HUDEP-2 (cell line): ENCODE data around the gene KRTAP10-6.
"Not testable (repeated sequence)": the region's sequence is repeated elsewhere in the genome, so short reads cannot be mapped to it uniquely, and the experiment has no call there.

Source experiments
- DNase-seq, 76 experiments: peaks; one replicate each; lab custom pipeline; 2025; ENCODE audit not compliant: unreplicated experiment in 76 of 76; lab: John Stamatoyannopoulos, UW

The KRTAP10-6 gene

DNA sequence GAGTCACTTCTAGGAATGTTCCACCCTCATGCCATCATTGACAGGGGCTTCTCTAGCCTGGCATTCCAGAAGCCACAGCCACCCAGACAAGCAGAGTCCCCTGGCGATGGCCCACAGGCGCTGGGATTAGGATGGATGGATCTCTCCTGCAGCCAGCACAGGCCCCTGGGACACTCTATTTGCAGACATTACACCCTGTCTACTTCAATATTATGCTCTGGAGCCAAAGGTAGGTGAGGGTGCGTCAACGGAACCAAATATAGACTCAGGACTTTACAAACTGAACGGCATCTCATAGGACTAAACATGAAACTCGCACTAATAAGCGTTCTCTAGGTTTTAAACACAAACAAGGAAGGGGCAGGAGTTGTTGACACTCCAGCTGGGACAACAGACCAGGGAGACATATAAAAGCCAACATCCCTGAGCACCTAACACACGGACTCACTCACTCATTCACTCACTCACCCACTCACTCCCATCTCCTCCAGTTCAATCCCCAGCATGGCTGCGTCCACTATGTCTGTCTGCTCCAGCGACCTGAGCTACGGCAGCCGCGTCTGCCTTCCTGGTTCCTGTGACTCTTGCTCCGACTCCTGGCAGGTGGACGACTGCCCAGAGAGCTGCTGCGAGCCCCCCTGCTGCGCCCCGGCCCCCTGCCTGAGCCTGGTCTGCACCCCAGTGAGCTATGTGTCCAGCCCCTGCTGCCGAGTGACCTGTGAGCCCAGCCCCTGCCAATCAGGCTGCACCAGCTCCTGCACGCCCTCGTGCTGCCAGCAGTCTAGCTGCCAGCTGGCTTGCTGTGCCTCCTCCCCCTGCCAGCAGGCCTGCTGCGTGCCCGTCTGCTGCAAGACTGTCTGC, 8.0 kb upstream of the KRTAP10-6 start, which contains the start of gene KRTAP10-7:
Gene KRTAP10-7 (plus strand): TSS at position 480 of the 861 bp plus-strand sequence. CDS start 25 bp downstream, at position 505.
- not testable (repeated sequence) for DNase-seq

DNA sequence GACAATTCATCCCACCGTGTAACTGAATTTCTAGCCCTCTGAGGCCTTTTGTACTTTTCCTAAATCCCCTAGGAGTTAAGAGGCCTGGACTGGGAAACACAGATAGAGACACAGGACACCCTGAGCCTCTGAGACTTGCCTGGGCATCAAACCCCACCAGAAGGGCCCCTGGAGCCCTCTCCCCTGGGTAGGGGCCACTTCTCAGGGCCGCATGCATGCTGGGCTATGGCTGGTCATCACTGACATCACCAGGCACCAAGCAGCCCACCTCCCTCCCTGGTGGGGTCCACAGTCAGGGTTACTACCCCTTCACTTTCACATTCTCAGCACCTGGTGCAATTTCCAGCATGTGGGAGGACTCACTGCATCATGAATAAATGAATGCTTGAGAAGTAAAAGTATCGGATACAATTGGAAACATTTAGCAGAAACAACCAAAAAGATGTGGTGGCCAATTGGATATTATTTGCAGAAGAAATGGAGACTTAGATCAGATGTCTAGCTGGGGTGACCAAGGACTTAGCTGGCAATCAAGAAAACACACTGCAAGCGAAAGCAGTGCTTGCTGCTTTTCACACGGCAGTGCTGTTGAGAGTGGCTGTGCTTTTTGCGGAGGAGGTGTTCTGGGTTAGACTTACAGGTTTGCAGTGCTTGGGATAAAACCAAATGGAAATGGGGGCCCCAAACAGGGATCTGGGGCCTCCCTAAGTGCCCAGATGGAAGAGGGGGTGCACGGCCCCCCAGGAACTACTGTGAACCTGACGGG, 7.1 kb upstream of the KRTAP10-6 start:
- DNase-seq: no peak

DNA sequence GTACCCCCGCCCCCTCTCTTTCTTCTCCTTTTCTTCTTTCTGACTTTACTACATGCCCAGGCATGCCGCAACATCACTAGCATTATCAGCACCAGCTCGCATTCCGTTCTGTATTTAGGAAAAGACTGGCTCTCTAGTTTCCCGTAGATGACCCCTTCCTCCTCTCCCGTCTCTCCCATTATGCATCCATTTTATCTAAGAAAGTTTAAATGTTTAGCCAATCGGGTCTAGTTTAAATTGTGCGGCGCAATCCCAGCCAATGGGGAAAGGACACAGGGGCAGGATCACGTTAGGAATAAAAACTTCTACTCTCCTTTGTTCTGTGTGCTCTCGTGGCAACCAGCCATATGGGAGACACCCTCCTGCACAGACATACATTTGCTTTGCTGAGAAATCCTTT, 5.8 kb upstream of the KRTAP10-6 start:
- no peak for DNase-seq

DNA sequence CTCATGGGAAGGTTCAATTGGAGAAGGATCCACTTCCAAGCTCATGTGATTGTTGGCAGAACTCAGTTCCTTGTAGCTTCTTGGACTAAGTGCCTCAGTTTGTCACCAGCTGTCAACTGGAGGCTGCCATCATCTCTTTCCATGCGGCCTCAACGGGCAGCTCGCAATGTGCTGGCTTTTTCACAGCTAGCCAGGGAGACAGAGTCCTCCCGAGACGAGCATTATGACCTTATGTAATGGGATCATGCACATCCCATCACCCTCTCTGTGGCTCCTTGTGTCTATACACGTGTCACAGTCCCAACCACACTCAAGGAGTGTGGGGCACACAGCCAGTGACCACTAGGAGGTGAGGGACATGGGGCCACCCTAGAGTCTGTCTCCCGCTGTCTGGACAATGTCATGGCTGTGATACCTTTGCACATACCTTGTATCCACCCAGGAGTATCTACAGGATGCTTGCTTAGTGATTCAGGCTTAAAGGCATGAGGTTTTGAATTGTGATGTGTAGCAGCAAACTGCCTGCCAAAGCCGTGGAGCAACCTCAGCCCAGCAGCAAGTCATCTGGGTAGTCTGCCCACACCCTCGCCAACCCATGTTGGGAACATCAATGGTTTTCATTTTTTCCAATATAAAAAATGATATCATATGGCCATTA, 3.9 kb upstream of the KRTAP10-6 start:
- no peak for DNase-seq

DNA sequence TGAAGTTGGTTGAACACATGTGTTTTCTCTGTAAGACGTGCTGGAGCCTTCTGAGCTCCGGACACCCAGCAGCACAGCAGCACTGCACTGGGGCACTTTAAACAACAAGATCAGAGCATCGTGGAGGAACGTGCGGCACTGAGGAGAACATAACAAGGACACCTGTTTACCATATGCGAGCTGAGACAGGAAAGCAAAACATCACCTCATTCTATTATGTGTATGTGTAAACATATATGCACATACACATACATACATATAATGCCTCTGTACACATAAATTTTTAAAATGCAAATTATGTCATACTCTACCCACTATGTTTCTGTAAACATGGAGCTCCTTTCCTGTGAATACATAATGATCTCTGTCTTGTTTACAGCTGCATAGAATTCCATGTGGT, 3.2 kb upstream of the KRTAP10-6 start:
- no peak for DNase-seq

DNA sequence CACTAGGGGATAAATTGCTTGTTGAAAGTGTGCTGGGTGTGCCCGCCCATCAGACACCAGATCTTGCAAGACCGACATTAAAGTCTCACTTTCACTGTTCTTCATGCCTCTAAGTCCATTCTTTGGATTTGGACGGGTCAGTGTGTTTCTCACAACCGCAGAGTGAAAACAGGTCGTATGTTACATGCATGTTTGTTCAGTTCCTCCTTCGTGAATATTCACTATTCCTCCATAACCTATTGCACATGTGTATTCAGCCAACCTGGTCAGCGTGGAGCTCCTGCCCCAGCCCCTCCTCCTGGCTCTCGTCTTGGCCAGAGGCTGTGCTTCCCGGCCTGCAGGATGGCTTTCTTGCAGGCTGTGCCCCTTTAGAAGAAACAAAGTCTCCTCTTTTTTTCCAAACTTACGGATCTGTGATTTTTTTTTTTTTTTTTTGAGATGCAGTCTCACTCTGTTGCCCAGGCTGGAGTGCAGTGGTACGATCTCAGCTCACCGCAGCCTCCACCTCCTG, 2.2 kb upstream of the KRTAP10-6 start:
- DNase-seq: peak in 49 of 76 experiments; percentile 19 to 88 (median 58)

DNA sequence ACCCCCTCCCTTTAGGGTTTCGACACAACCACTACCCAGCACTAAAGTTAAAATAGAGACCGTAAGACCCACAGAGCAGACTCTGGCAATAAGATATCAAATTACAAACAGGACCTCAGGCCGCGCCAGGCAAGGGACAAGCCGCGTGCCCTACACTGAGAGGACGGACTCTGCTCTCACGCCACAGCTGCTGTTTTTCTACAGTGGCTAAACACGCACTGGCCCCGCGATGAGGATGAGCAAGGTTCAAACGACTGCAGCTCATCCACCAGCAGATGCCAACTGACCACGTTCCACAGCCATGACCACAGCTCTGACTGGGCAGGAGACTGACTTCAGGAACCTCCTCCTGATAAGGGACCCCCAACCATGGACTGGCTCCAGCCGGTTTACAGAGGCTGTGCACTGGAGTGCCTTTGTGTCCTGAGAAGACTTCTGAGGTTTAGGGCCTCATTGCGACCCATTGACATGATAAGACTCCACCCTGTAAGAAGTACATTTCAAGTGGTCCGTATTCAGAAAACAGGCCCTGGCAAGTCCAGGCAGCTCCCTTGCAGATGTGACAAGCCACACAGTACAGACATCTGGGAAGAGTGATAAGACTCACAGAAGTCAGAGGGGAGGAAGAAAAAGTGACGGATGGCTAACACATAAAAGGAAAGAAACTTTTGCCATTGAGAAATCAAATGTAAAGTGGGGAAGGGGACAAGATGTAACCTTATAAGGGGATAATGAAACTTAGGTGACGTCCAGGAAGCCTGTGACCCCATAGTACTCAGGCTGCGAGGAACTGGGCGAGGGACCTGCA, 1.5 kb upstream of the KRTAP10-6 start:
- peak in 75 of 76 experiments; percentile 51 to 100 (median 90) for DNase-seq

DNA sequence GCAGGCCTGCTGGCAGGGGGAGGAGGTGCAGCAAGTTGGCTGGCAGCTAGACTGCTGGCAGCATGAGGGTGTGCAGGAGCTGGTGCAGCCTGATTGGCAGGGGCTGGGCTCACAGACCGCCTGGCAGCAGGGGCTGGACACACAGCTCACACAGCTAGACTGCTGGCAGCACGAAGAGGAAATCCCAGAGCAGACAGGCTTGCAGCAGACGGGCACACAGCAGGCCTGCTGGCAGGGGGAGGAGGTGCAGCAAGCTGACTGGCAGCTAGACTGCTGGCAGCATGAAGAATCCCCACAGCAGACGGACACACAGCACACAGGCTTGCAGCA, 539 bp downstream of the KRTAP10-6 start:
- DNase-seq: peak in 11 of 76 experiments; percentile 10 to 40 (median 22)

DNA sequence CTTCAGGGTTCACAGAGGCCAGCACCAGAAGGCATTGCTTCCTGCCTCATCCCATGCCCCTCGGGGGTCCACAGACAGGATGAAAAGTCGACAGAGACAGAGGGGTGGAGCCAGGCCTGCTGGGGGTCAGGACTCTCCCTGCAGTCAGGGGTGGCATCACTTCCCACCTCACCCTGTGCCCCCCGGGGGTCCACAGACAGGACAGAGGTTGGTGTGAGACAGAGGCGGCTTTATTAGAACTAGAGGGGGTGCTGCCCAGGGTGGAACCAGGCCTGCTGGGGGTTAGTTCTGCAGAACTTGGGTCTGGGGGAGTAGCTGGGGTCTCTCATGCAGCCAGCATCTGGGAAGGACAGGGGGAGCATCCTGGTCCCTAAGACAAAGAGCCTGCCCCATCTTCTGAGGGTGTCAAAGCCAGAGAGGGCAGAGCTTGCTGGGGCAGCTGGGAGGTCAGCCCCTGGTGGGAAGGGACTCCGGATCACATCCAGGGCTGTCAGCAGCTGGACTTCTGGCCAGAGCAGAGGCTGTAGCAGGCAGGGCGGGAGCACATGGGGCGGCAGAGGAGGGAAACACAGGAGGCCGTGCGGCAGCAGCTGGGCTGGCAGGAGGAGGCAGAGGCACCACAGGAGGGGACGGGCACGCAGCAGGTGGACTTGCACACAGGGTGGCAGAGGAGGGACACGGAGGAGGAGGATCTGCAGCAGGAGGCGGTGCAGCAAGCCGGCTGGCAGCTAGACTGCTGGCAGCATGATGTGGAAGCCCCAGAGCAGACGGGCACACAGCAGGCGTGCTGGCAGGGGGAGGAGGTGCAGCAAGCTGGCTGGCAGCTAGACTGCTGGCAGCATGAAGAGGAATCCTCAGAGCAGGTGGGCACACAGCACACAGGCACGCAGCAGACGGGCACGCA, 1.2 kb downstream of the KRTAP10-6 start:
- not testable (repeated sequence) for DNase-seq

DNA sequence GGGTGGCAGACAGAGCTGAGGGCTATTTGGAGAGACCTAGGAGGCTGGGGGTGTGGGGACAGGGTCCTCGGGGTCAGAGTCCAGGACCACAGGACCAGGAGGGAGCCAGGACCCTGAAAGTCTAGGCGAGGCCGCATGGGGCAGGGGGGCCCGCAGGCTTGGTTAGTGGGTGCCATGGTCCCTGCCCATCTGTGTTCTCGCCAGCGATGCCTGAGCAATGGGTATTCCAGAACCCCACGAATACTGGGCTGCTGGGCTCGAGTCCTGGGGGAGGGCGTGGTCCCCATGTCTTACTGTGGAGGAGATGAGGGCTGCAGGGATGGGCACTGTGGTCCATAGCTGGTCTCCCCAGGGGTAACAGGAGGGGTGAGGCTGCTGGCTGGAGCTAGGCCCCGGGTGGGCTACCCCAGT, 2.0 kb downstream of the KRTAP10-6 start:
- DNase-seq: no peak

DNA sequence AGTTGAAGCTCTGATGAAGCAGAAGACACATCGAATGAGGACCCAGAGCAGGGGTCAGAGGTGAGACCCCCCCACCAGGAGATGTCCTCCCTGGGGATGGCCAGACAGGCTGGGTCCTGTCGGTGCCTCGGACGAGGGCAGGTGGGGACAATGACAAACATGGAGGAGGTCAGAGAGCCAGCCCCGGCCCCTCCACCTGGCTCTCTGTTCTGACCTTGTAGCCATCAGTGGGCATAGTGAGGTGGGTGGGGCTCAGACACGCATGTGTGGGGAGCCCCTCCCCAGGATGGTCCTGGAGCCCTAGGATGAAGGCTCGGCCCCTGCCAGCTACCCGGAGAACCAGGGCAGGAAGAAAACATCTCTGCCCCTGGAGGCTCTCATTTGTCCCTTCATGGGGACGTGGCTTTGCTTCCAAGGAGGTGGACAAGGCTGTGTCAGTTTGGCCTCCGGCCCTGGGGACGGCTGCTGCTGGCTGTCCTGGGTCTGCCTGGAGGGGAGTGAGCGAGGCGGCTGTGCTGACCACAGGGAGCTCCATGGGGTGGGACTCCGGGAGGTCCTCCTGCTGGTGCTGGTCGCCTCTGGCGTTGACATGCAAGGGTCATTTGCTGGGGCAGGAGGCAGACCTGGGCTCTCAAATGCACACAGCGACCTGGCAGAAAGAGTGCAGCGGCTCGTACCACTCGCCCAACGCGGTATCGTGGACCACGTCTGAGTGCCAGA, 2.6 kb downstream of the KRTAP10-6 start:
- DNase-seq: no peak

DNA sequence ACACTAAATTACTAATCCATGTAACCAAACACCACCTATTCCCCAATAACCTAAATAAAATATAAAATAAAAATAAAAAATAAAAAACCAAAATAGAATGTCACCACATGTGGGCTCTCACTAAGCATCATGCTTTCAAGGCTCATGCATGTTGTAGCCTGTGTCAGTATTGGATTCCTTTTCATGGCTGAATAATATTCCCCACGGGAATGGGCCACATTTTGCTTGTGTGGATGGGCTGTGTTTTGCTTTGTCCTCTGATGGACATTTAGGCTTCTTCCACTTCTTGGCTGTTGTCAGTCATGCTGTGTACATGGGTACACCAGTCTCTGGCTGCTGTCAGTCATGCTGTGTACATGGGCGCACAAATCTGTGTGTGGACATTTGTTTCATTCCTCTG, 3.2 kb downstream of the KRTAP10-6 start:
- DNase-seq: no peak

DNA sequence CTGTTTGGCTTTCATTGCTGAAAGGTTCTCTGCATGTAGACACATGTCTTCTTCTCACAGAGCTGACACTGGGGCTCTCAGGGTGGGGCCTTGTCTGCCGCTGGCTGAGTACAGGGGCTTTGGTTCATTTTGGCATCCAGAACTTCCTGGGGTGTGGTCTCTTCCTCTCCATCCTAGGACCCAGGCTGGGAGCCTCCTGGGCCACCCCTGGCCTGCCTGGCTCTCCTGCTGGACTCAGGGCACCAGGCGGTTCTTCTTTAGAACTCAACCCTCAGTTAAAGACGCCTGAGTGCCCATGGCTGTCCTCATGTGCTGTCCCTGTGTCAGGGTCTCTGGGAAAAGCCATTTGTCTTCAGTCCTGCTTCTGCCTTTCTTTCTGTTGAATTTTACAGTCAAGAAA, 6.4 kb downstream of the KRTAP10-6 start:
- DNase-seq: no peak

DNA sequence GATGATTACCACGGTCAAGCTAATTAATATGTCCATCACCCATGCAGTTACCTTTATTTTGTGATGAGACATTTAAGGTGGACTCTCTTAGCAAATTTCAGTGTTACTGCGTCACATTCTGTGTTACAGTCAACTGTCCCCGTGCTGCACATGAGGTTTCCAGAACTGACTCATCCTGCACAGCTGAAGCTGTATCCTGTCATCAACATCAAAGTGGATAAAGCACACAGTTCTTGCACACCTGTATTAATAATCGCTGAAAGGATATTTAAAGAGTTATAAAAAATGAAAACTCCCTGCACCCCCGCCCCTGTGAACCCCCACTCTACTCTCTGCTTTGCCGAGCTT, 8.5 kb downstream of the KRTAP10-6 start:
- no peak for DNase-seq

DNA sequence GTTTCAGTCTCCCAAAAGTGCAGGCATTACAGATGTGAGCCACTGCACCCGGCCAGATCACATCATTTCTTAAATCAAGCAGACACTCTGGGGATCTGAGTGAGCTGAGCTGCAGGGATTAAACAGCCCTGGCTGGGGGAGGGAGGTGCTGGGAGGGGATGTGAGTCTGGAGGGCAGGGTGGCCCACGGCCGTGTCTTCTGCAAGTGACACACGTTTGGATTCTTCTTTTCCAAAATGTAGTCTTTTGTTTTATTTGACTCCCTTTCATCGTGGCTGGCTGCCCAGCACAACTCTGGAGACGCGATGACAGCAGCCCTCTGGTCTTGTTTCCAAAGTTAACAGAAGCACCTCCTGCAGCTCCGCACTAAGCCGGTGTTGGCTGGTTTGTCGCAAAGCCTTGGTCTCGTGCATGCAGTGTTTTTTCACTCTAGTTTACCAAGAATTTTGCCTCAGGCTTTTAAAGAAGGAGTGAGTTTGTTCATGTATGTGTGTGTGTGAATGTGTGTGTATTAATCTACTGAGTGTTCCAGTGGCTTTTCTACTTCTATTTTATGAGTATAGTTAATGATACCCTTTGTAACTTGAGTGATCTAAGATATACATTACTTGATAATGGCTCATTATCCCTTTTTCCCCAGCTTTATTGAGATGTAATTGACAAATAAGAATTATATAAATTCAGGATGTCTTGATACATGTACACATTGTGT, 9.1 kb downstream of the KRTAP10-6 start:
- DNase-seq: no peak

DNA sequence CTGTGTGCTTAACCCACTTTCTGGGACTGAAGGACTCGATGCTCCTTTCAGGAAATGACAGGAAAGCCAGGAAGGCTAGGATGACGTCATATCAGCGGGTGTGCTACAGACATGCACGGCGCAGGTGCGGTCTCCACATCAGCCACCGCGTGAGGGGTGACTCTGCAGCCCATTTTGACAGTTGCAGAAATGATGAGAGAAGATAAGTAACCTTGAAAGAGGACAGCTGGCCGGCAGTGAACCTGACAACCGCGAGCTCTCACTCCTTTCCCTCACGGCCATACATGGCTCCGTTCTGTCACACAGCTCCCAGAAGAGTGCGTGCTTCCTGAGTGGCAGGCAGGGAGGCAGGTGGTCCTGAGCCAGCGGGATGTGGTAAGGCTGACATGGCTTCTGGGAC, 10.2 kb downstream of the KRTAP10-6 start:
- no peak for DNase-seq

DNA sequence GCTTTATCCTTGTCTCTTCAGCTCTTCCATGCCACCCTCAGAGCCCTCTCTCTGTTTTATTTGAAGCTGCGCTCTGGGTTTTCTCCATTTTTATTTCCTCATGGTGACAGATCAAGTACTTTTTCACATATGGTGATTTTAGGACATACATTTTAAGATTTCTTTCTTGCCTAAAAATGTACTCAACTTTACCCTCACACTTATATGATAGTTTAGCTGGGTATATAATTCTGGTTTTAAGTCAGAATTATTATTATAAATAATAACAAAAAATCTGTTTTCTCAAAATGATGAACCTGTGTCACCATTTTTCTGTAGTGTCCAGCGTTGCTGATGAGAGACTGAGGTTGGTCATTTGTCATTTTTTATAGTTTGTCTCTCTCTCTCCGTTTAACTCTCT, 11.1 kb downstream of the KRTAP10-6 start:
- DNase-seq: no peak

DNA sequence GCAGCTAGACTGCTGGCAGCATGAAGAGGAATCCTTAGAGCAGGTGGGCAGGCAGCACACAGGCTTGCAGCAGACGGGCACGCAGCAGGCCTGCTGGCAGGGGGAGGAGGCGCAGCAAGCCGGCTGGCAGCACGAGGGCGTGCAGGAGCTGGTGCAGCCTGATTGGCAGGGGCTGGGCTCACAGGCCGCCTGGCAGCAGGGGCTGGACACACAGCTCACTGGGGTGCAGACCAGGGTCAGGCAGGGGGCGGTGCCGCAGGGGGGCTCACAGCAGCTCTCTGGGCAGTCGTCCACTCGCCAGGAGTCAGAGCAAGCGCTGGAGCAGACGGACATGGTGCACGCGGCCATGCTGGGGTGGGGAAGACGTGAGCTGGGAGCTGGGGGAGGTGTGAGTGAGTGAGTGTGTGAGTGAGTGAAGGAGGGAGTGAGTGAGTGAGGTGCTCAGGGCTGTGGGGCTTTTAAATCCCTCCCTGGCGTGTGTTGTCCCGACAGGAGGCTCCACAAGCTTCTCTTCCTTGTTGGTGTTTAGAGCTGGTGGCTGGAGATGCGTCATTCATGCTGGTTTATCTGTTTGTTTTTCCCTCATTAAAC, 12.0 kb downstream of the KRTAP10-6 start, which contains the start of gene KRTAP10-5:
Gene KRTAP10-5 (minus strand): TSS at position 374 of the 591 bp plus-strand sequence. CDS start 26 bp downstream, at position 348.
- not testable (repeated sequence) for DNase-seq
